ENCODE measurements around the gene PCP4. TPM values are rescaled to one million over a fixed set of nuclear protein-coding genes. Genes with fewer than 3 reads are reported as not detected.

PCP4 gene
- total RNA-seq, 1 experiment from 2014 or later = not detected

DNA sequence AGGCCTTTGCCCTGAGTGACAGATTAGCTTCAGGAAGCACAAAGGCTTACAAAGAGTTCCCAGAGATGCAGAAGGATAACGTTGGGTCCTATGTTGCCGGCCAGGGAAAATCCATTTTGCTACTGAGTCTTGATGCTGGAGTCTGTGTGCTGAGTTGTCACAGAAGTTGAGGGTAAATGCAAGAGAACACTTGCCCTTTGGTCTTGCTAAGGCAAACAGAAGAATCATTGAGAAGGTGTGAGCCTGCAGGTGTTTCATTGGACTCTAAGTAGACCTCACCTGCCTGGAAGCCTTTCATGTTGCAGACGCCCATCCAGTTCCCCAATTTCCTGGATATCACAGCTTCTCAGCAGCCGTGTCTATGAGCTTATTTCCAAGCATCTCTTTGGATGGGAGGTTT, 105.2 kb downstream of the PCP4 start:
- no peak for DNase-seq (ENCODE audit: low spot score)

DNA sequence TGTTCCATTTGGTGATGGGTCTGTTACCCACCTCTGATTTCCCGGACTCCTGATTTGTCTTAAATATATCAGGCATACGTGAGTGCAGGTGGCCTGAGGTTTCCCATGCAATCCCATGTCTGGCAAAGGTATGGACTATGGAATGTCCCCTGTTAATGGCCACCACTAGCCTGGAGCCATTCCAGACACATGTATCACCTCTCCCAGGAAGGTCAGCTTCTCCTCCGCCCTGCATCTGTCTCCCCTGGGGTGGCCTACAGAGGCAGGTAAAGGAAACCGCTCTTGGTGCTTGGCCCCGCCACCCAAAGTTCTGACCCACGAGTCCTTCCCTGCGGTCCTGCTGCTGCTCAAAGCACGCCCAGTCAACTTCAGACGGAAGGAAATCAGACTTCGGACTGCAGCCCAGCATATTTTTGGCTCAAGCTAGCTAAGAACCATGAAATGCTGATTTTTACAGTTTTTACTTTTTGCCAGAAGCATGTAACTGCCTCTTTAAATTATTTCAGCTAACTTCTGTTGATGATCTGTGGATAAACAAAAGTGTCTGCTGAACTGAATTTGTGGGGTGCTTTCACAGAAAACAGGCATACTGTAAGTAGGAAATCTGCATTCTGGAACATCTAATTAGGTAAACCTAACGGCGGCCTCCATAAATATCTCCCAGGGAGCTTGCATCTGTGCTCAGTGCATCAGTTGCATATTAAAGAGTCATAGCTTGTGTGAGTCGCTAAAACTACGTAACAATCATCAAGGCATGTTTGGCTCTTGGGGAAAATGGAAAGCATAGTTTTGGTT, 105.9 kb downstream of the PCP4 start:
- no peak for DNase-seq (ENCODE audit: low spot score)

DNA sequence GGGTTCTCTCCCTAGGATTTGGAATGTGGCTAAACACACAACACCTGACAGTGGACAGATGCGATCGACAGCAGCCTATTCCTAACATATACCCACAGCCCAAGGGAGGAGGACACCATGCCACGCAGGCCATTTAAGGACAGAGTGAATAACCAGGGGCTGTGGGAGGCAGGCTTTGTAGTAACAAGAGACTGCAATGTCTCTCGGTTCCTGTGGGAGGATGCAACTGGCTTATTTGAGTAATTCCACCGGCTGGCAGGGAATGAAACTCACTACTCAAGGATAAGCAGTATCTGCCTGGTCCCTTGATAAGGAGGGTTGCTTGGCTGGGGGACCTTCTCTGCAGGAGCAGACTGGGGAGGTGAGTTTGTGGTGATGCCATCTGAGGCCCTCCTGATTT, 109.6 kb downstream of the PCP4 start:
- no peak for DNase-seq (ENCODE audit: low spot score)

Other genes with a start within 250 kb of the PCP4 start
- 0.57 and 1.1 TPM in 2 replicates for gene IGSF5, start 122.3 kb upstream of the PCP4 start, total RNA-seq (2014; rRNA removed; shearing (Covaris generic))